Activated effector memory CD4-positive, alpha-beta T cell treated with anti-CD3 and anti-CD28 coated beads, Interleukin-2, amount 50 U/mL, for 16 hours (primary cell): Measurements from ENCODE around the gene SLC36A2.

Source experiments
- DNase-seq: peaks from one replicate; pipeline ENCODE4 v3.0.0-alpha.2; 2020

The SLC36A2 gene

DNA sequence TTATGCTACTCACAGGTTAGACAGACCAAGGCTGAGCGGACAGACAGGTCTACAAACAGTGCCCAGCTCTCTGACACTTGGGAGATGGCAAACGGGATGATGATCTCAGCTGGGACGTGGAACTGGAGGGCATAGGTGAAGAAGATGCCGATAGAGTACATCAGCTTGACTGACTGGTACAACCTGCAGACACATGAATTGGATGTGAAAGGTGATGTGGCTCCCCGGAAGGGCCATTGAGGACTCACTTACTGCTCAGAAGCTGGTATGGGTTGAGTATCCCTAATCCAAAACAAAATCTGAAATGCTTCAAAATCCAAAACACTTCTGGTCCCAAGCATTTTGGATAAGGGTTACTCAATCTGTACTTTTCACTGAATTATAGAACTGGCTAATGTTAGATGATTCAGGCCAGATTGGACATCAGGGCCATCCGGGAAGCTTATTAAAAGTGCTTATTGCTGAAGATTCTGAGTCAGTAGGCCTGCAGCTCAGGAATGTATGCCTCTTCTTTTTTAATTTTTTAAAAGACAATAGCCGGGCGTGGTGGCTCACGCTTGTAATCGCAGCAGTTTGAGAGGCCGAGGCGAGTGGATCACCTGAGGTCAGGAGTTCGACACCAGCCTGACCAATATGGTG, 66.2 kb downstream of the SLC36A2 start:
- DNase-seq: no peak

GRCh38 chr5:151280443-151280842, 66.9 kb downstream of the SLC36A2 start:
- DNase-seq: no peak

- no peak for DNase-seq
These were observed 68.5 kb downstream of the SLC36A2 start for GRCh38 chr5:151278845-151279244.

DNA sequence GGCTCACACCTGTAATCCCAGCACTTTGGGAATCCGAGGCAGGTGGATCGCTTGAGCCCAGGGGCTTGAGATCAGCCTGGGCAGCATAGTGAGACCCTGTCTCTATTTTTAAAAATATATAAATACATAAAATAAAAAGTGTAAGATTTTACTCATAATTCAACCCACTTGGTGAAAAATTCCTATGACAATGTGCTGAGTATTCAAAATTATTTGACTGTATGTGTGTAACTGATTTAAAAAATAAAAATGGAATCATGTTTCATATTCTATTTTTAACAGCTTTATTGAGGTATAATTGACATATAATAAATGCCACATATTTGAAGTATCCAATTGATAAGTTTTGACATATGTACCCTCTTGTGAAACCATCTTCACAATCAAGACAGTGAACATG, 71.6 kb downstream of the SLC36A2 start:
- no peak for DNase-seq

- DNase-seq: no peak
These were observed 72.7 kb downstream of the SLC36A2 start for GRCh38 chr5:151274666-151275065.

DNA sequence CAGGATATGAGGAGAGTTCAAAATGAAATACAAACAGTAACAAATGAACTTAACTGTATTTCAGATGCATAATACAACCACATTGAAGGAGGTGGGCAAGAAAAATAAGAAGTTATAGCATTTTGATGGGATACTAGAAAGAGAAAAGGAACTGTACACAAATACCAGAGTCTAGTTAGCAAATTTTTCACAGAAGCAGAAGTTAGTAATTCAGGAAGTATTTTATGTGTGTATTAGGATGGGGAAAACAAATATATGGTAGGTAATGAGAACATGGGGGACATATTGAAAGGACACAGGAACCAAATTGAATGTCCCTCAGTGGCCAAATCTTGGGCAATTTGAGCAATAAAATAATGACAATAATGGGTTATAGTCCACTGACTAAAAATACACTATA, 76.0 kb downstream of the SLC36A2 start:
- no peak for DNase-seq

GRCh38 chr5:151270599-151270998, 76.8 kb downstream of the SLC36A2 start:
- no peak for DNase-seq

DNA sequence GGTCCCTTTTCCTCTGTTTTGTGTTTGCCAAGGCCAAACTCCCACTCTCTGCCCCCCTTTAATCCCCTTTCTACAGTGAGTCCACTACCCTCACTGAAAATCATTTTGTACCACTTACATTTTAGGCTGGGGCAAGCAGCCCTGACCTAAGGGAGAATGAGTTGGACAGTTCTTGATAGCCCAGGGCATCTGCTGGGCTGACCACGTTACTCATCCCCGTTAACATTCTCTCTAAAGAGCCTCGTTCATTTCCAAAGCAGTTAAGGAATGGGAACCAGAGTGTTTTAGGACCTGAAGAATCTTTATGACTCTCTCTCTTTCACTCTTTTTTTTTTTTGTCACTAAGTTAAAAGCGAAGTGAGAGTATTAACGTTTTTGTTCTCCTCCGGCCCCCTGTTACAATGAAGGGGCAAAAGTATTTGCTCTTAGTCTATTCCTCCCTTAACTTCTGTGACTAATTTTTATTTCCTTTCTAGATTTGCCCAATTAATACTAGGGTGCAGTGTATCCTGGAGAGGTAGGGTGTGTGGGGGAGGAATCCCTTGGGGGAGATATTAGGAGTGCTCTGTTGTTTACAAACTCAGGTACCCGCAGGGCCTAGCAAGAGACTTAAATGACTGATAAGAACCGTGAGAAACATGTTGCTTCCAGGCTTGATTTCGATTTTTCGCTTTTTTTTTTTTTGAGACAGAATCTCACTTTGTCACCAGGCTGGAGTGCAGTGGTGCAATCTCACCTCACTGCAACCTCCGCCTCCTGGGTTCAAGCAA, 79.7 kb downstream of the SLC36A2 start:
- DNase-seq: no peak
